Breast epithelium (tissue), 4 donors: Measurements from ENCODE around the gene LEKR1. TPM values are rescaled to one million over a fixed set of nuclear protein-coding genes. Genes with fewer than 3 reads are reported as not detected.

Experiments used
- DNase-seq, 2 donors: peaks; one replicate each; pipeline ENCODE4 v3.0.0-alpha.2; 2019; ENCODE audit warnings: low spot score in 2 of 2
- H3K27ac ChIP-seq, 2 donors: fragments of 200-600 bp; sonication (generic) in 1 of 2; one replicate each; pipeline ENCODE4 v1.5.1; 2016 to 2019; ENCODE audit warnings: mild to moderate bottlenecking in 1 of 2
- H3K27me3 ChIP-seq, 2 donors: fragments of 200-600 bp; sonication (generic) in 1 of 2; one replicate each; pipeline versions ENCODE4 v1.5.1 to v1.6.0; 2017 to 2019; ENCODE audit warnings: control low read depth in 1 of 2, mild to moderate bottlenecking in 1 of 2
- H3K36me3 ChIP-seq: fragments of 200-600 bp; one replicate; pipeline ENCODE4 v1.5.1; 2019
- H3K4me1 ChIP-seq, 2 donors: fragments of 200-600 bp; sonication (generic); one replicate each; pipeline ENCODE4 v1.5.1; 2016 to 2019; ENCODE audit warnings: control low read depth in 1 of 2
- H3K4me3 ChIP-seq, 3 donors: fragments of 200-600 bp; sonication (generic); 1 replicate in 2 of 3; 2 replicates in 1 of 3; pipeline ENCODE4 v1.5.1; 2016 to 2019; ENCODE audit warnings: mild to moderate bottlenecking in 3 of 3, moderate library complexity in 2 of 3
- H3K9me3 ChIP-seq, 2 donors: fragments of 200-600 bp; sonication (generic) in 1 of 2; one replicate each; pipeline ENCODE4 v1.5.1; 2016 to 2019; ENCODE audit warnings: control low read depth in 1 of 2
- POLR2A ChIP-seq: fragments of 450-650 bp; IDR thresholded peaks from one replicate; pipeline ENCODE4 v1.6.1; 2016; ENCODE audit warnings: antibody characterized with exemption, mild to moderate bottlenecking, moderate library complexity
- POLR2AphosphoS5 ChIP-seq, 3 donors: sonication (generic); formaldehyde crosslinking; IDR thresholded peaks; one replicate each; pipeline ENCODE4 v1.6.1; 2017; ENCODE audit warnings: antibody characterized with exemption in 3 of 3
- intact Hi-C: fragments of 100-400 bp; cut with DNase I; formaldehyde crosslinking; loops from one replicate; pipeline ENCODE4 v1.15.1; 2023; ENCODE audit warnings: low total_unique reads
- total RNA-seq, 3 donors: library from RNA; depleted of rRNA; stranded (reverse); fragments of >200 nt; gene quantifications; one replicate each; pipeline ENCODE4 v1.1.0, GENCODE V29; 2016
- TF ChIP-seq, protein P1 (sequence below), 3 donors: fragments of 450-650 bp; IDR thresholded peaks; one replicate each; pipeline ENCODE4 v1.5.1; 2016 to 2017; ENCODE audit warnings: antibody characterized with exemption in 3 of 3, mild to moderate bottlenecking in 3 of 3, moderate library complexity in 3 of 3

The LEKR1 gene
- total RNA-seq, 3 donors from 2014 or later: 1.6 to 8.0 (median 2.3) TPM

- intact Hi-C loops: no loop called here
- Histone ChIP-seq H3K9me3 (no peaks in the 10 kb centered on the region), H3K36me3 (no peaks in the 10 kb centered on the region), H3K27ac (no peak overlapping the region), H3K27me3 (no peaks in the 10 kb centered on the region), H3K4me3 (no peak overlapping the region), H3K4me1 (no peaks in the 10 kb centered on the region)
- TF ChIP-seq POLR2AphosphoS5 (IDR thresholded peaks at IDR 0.05): no peak
- TF ChIP-seq, protein P1, sequence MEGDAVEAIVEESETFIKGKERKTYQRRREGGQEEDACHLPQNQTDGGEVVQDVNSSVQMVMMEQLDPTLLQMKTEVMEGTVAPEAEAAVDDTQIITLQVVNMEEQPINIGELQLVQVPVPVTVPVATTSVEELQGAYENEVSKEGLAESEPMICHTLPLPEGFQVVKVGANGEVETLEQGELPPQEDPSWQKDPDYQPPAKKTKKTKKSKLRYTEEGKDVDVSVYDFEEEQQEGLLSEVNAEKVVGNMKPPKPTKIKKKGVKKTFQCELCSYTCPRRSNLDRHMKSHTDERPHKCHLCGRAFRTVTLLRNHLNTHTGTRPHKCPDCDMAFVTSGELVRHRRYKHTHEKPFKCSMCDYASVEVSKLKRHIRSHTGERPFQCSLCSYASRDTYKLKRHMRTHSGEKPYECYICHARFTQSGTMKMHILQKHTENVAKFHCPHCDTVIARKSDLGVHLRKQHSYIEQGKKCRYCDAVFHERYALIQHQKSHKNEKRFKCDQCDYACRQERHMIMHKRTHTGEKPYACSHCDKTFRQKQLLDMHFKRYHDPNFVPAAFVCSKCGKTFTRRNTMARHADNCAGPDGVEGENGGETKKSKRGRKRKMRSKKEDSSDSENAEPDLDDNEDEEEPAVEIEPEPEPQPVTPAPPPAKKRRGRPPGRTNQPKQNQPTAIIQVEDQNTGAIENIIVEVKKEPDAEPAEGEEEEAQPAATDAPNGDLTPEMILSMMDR (IDR thresholded peaks at IDR 0.05): no peak
- no peak for TF ChIP-seq POLR2A
- no peak for DNase-seq
Observed at GRCh38 chr3:156987946-156988345, 161.8 kb downstream of the LEKR1 start.

DNA sequence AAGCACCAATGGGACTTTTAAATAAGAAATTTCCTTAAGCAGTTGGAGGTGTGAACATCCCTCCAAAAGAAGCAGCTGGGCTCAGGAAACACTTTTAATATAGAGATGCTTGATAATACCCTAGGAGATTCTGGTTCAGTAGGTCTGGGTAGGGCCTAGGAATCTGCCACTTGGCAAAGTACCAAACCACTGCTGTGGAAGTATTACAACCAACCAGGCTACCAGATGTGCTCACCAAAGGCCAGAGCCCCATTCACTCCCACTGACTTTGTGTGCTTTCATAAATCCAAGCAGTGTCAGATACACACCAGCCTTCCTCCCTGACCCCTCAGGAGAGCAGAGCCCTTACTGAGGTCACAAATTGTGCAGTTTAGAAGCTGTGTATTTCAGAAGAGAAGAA, 171.2 kb downstream of the LEKR1 start:
- TF ChIP-seq POLR2A: no peak
- TF ChIP-seq, protein P1 (IDR thresholded peaks at IDR 0.05): no peak
- no peak for TF ChIP-seq POLR2AphosphoS5 (IDR thresholded peaks at IDR 0.05)
- H3K27me3 ChIP-seq: no peaks in the 10 kb centered on the region
- no peaks in the 10 kb centered on the region for H3K36me3 ChIP-seq
- no peaks in the 10 kb centered on the region for H3K9me3 ChIP-seq
- H3K27ac ChIP-seq: no peak overlapping the region
- intact Hi-C loops: no loop called here
- DNase-seq: no peak
- H3K4me1 ChIP-seq: no peaks in the 10 kb centered on the region
- H3K4me3 ChIP-seq: no peak overlapping the region

- H3K4me3 ChIP-seq: no peak overlapping the region
- H3K27me3 ChIP-seq: no peaks in the 10 kb centered on the region
- no peaks in the 10 kb centered on the region for H3K36me3 ChIP-seq
- intact Hi-C loops: no loop called here
- H3K9me3 ChIP-seq: no peaks in the 10 kb centered on the region
- H3K4me1 ChIP-seq: no peaks in the 10 kb centered on the region
- H3K27ac ChIP-seq: no peak overlapping the region
- no peak for DNase-seq
- TF ChIP-seq, protein P1 (IDR thresholded peaks at IDR 0.05): no peak
Observed at GRCh38 chr3:157001221-157001957, 175.2 kb downstream of the LEKR1 start.

DNA sequence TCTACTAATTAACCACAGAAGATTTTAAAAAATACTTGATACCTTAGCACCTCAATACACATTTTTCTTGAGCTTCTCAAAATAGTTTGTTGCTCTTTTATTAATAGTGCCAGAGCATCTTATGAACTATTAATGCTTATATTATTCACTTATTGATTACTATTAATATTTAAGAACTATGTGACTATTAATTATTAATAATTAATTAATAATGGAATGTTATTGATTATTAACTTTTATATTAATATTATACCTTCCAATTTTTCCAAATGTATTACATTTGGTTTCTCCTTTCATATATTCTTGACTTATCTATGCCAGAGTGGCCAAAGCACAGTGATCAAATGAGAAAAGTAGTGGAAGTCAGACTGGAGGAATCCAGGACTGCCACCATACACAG, 195.5 kb downstream of the LEKR1 start:
- Histone ChIP-seq H3K4me1 (no peaks in the 10 kb centered on the region), H3K27ac (no peak overlapping the region), H3K9me3 (no peaks in the 10 kb centered on the region), H3K4me3 (no peak overlapping the region), H3K36me3 (no peaks in the 10 kb centered on the region), H3K27me3 (no peaks in the 10 kb centered on the region)
- no peak for DNase-seq
- intact Hi-C loops: no loop called here
- no peak for TF ChIP-seq POLR2AphosphoS5 (IDR thresholded peaks at IDR 0.05)
- TF ChIP-seq, protein P1 (IDR thresholded peaks at IDR 0.05): no peak
- TF ChIP-seq POLR2A: no peak

- Histone ChIP-seq H3K27me3 (no peaks in the 10 kb centered on the region), H3K27ac (no peak overlapping the region), H3K4me1 (no peaks in the 10 kb centered on the region), H3K36me3 (no peaks in the 10 kb centered on the region), H3K4me3 (no peak overlapping the region), H3K9me3 (no peaks in the 10 kb centered on the region)
- TF ChIP-seq POLR2AphosphoS5 (IDR thresholded peaks at IDR 0.05): no peak
- TF ChIP-seq, protein P1 (IDR thresholded peaks at IDR 0.05): no peak
- no peak for DNase-seq
- intact Hi-C loops: no loop called here
Observed at GRCh38 chr3:157023226-157023625, 197.1 kb downstream of the LEKR1 start.
